ENCODE measurements around the gene LRRC74A. TPM values are rescaled to one million over a fixed set of nuclear protein-coding genes. Genes with fewer than 3 reads are reported as not detected.

Gene LRRC74A
- total RNA-seq, 2 donors from 2014 or later = not detected

- TF ChIP-seq CTCF (IDR thresholded peaks at IDR 0.05) = no peak
- Histone ChIP-seq H3K9me3 (no peaks in the 10 kb centered on the region), H3K36me3 (peaks cover 6% of the 10 kb centered on the region), H3K4me3 (no peak overlapping the region), H3K9ac (ENCODE audit: low read depth in 2 of 2, low read length in 2 of 2) (no peak overlapping the region), H3K27me3 (no peaks in the 10 kb centered on the region), H3K27ac (no peak overlapping the region), H3K4me1 (no peaks in the 10 kb centered on the region)
- DNase-seq = no peak
- intact Hi-C loops (cut with DNase I) = no loop called here
Measured at GRCh38 chr14:76793324-76793723, 32.9 kb upstream of the LRRC74A start.

GRCh38 chr14:76793956-76794355 lies 32.3 kb upstream of the LRRC74A start:
- no peak for DNase-seq
- TF ChIP-seq CTCF (IDR thresholded peaks at IDR 0.05) = no peak
- Histone ChIP-seq H3K9ac (ENCODE audit: low read depth in 2 of 2, low read length in 2 of 2) (no peak overlapping the region), H3K27me3 (no peaks in the 10 kb centered on the region), H3K9me3 (no peaks in the 10 kb centered on the region), H3K27ac (no peak overlapping the region), H3K4me1 (no peaks in the 10 kb centered on the region), H3K4me3 (no peak overlapping the region), H3K36me3 (peaks cover 6% of the 10 kb centered on the region)
- intact Hi-C loops (cut with DNase I) = no loop called here

GRCh38 chr14:76806446-76806845 lies 19.8 kb upstream of the LRRC74A start:
- TF ChIP-seq CTCF (IDR thresholded peaks at IDR 0.05) = no peak
- no peak overlapping the region for H3K27ac ChIP-seq
- no peak for DNase-seq
- H3K9ac ChIP-seq (ENCODE audit: low read depth in 2 of 2, low read length in 2 of 2) = no peak overlapping the region
- H3K27me3 ChIP-seq = no peaks in the 10 kb centered on the region
- intact Hi-C loops (cut with DNase I) = no loop called here
- no peaks in the 10 kb centered on the region for H3K4me1 ChIP-seq
- H3K4me3 ChIP-seq = no peak overlapping the region
- H3K9me3 ChIP-seq = no peaks in the 10 kb centered on the region
- no peaks in the 10 kb centered on the region for H3K36me3 ChIP-seq

- intact Hi-C loops (cut with DNase I) = no loop called here
- Histone ChIP-seq H3K4me3 (no peak overlapping the region), H3K27me3 (no peaks in the 10 kb centered on the region), H3K9me3 (no peaks in the 10 kb centered on the region), H3K4me1 (no peaks in the 10 kb centered on the region), H3K36me3 (no peaks in the 10 kb centered on the region), H3K9ac (ENCODE audit: low read depth in 2 of 2, low read length in 2 of 2) (no peak overlapping the region), H3K27ac (no peak overlapping the region)
- no peak for TF ChIP-seq CTCF (IDR thresholded peaks at IDR 0.05)
- DNase-seq = no peak
Measured at GRCh38 chr14:76808011-76808410, 18.2 kb upstream of the LRRC74A start.

GRCh38 chr14:76808990-76809389 lies 17.2 kb upstream of the LRRC74A start:
- H3K27me3 ChIP-seq = no peaks in the 10 kb centered on the region
- no peak overlapping the region for H3K4me3 ChIP-seq
- DNase-seq = no peak
- intact Hi-C loops (cut with DNase I) = no loop called here
- H3K4me1 ChIP-seq = no peaks in the 10 kb centered on the region
- no peak overlapping the region for H3K27ac ChIP-seq
- H3K36me3 ChIP-seq = no peaks in the 10 kb centered on the region
- H3K9me3 ChIP-seq = no peaks in the 10 kb centered on the region
- no peak for TF ChIP-seq CTCF (IDR thresholded peaks at IDR 0.05)
- H3K9ac ChIP-seq (ENCODE audit: low read depth in 2 of 2, low read length in 2 of 2) = no peak overlapping the region

- Histone ChIP-seq H3K4me1 (no peaks in the 10 kb centered on the region), H3K4me3 (no peak overlapping the region), H3K27ac (peak overlapping the region; percentile 20), H3K9me3 (no peaks in the 10 kb centered on the region), H3K27me3 (no peaks in the 10 kb centered on the region), H3K36me3 (no peaks in the 10 kb centered on the region), H3K9ac (ENCODE audit: low read depth in 2 of 2, low read length in 2 of 2) (no peak overlapping the region)
- no peak for DNase-seq
- intact Hi-C loops (cut with DNase I) = no loop called here
- TF ChIP-seq CTCF (IDR thresholded peaks at IDR 0.05) = no peak
Measured at GRCh38 chr14:76810525-76810924, 15.7 kb upstream of the LRRC74A start.

Data from colonic mucosa (tissue), 4 donors.